COR-L47 (cell line): ENCODE results near the gene TENM3.
"Not testable (repeated sequence)": the region's sequence is repeated elsewhere in the genome, so short reads cannot be mapped to it uniquely, and the experiment has no call there.

Experiments
- DNase-seq: peaks from one replicate; lab custom pipeline; 2025; lab: John Stamatoyannopoulos, UW

Gene TENM3

GRCh38 chr4:182228991-182229577, 14.1 kb upstream of the TENM3 start:
- DNase-seq, result no peak

- DNase-seq, result no peak
Measured at GRCh38 chr4:182230256-182230655, 12.9 kb upstream of the TENM3 start.

GRCh38 chr4:182231080-182231479, 12.1 kb upstream of the TENM3 start:
- no peak for DNase-seq

- DNase-seq, result no peak
Measured at GRCh38 chr4:182231496-182231895, 11.7 kb upstream of the TENM3 start.

GRCh38 chr4:182233310-182234090, 9.7 kb upstream of the TENM3 start:
- no peak for DNase-seq

- no peak for DNase-seq
Measured at GRCh38 chr4:182235021-182235795, 8.0 kb upstream of the TENM3 start.

- no peak for DNase-seq
Measured at GRCh38 chr4:182236186-182236585, 7.0 kb upstream of the TENM3 start.

GRCh38 chr4:182237010-182237409, 6.2 kb upstream of the TENM3 start:
- DNase-seq, result not testable (repeated sequence)

- no peak for DNase-seq
Measured at GRCh38 chr4:182238355-182238931, 4.8 kb upstream of the TENM3 start.

- DNase-seq, result no peak
Measured at GRCh38 chr4:182240161-182241130, 2.8 kb upstream of the TENM3 start.

- DNase-seq, result not testable (repeated sequence)
Measured at GRCh38 chr4:182242260-182242659, 942 bp upstream of the TENM3 start.

GRCh38 chr4:182242787-182243186, 415 bp upstream of the TENM3 start:
- DNase-seq, result no peak

GRCh38 chr4:182245041-182245440, 1.8 kb downstream of the TENM3 start:
- DNase-seq, result no peak

- DNase-seq, result no peak
Measured at GRCh38 chr4:182245541-182246215, 2.5 kb downstream of the TENM3 start.

- DNase-seq, result no peak
Measured at GRCh38 chr4:182246401-182247205, 3.4 kb downstream of the TENM3 start.

- no peak for DNase-seq
Measured at GRCh38 chr4:182248295-182248694, 5.1 kb downstream of the TENM3 start.

- no peak for DNase-seq
Measured at GRCh38 chr4:182250446-182250845, 7.2 kb downstream of the TENM3 start.

GRCh38 chr4:182251116-182251515, 7.9 kb downstream of the TENM3 start:
- no peak for DNase-seq

- no peak for DNase-seq
Measured at GRCh38 chr4:182252220-182252619, 9.0 kb downstream of the TENM3 start.
